ENCODE results near the gene SUGCT.

Gene SUGCT

DNA sequence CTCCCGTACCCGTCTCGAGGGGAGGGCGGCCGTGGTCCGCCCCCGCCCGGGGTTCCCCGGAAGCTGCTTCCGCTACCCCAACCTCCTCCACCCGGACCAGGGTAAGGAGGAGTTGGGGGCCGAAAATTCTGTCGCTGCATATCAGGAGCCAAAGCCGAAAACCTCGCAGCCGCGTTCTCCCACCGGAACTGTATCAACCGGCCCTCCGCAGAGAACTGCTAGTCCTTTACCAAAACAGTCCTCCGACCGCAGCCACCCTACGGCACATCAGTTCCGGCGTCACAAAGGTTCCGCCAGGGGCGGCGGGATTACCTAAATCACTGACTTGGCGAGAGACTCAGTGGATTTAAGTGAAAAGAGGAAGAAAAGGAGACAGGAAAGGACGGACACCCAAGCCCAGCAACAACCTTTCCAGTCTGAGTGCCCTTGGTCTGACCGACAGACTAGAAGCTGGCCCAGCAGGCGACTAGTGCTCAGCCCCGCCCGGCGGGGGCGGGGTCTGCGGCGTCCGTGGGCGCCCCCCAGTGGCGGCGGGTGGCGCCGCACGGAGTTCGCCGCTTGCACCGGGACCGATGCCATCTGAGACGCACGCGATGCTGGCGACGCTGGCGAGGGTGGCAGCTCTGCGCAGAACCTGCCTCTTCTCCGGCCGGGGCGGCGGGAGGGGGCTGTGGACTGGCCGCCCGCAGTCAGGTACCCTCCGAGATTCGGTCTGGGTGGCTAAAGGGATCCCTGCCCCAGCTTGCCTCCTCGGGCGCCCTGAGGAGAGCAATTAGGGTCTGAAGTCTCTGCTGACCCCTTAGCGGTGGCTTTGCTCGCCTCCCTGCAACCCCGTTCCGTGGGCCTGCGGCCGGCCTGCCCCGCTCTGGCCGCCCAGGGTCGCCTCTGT lies at the start of gene SUGCT, which contains the start of gene MPLKIP (continued):
- TF ChIP-seq, protein P1, sequence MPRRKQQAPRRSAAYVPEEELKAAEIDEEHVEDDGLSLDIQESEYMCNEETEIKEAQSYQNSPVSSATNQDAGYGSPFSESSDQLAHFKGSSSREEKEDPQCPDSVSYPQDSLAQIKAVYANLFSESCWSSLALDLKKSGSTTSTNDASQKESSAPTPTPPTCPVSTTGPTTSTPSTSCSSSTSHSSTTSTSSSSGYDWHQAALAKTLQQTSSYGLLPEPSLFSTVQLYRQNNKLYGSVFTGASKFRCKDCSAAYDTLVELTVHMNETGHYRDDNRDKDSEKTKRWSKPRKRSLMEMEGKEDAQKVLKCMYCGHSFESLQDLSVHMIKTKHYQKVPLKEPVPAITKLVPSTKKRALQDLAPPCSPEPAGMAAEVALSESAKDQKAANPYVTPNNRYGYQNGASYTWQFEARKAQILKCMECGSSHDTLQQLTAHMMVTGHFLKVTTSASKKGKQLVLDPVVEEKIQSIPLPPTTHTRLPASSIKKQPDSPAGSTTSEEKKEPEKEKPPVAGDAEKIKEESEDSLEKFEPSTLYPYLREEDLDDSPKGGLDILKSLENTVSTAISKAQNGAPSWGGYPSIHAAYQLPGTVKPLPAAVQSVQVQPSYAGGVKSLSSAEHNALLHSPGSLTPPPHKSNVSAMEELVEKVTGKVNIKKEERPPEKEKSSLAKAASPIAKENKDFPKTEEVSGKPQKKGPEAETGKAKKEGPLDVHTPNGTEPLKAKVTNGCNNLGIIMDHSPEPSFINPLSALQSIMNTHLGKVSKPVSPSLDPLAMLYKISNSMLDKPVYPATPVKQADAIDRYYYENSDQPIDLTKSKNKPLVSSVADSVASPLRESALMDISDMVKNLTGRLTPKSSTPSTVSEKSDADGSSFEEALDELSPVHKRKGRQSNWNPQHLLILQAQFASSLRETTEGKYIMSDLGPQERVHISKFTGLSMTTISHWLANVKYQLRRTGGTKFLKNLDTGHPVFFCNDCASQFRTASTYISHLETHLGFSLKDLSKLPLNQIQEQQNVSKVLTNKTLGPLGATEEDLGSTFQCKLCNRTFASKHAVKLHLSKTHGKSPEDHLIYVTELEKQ (tag by site-specific recombination; IDR thresholded peaks at IDR 0.05; ENCODE audit: borderline replicate concordance) = no peak
- TF ChIP-seq, protein P2, sequence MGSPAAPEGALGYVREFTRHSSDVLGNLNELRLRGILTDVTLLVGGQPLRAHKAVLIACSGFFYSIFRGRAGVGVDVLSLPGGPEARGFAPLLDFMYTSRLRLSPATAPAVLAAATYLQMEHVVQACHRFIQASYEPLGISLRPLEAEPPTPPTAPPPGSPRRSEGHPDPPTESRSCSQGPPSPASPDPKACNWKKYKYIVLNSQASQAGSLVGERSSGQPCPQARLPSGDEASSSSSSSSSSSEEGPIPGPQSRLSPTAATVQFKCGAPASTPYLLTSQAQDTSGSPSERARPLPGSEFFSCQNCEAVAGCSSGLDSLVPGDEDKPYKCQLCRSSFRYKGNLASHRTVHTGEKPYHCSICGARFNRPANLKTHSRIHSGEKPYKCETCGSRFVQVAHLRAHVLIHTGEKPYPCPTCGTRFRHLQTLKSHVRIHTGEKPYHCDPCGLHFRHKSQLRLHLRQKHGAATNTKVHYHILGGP (tag by site-specific recombination; IDR thresholded peaks at IDR 0.05) = no peak
- no peak for TF ChIP-seq ZNF132 (tag by site-specific recombination; IDR thresholded peaks at IDR 0.05; ENCODE audit: borderline replicate concordance)
- 0 out of 2 replicates have a peak, but pooled peaks have one; percentile 70 for TF ChIP-seq ZNF184 (tag by site-specific recombination; IDR thresholded peaks at IDR 0.05)
- peak; percentile 92 for TF ChIP-seq KLF7 (tag by site-specific recombination; IDR thresholded peaks at IDR 0.05; ENCODE audit: borderline replicate concordance)
- TF ChIP-seq SP7 (tag by site-specific recombination; IDR thresholded peaks at IDR 0.05) = peak; percentile 86
- TF ChIP-seq ZNF292 (tag by site-specific recombination; IDR thresholded peaks at IDR 0.05; ENCODE audit: borderline replicate concordance, low read depth) = no peak
- no peak for TF ChIP-seq ZNF221 (tag by site-specific recombination; IDR thresholded peaks at IDR 0.05; ENCODE audit: borderline replicate concordance)
- TF ChIP-seq ZNF266 (tag by site-specific recombination; IDR thresholded peaks at IDR 0.05; ENCODE audit: low read depth) = no peak
- TF ChIP-seq, protein P3, sequence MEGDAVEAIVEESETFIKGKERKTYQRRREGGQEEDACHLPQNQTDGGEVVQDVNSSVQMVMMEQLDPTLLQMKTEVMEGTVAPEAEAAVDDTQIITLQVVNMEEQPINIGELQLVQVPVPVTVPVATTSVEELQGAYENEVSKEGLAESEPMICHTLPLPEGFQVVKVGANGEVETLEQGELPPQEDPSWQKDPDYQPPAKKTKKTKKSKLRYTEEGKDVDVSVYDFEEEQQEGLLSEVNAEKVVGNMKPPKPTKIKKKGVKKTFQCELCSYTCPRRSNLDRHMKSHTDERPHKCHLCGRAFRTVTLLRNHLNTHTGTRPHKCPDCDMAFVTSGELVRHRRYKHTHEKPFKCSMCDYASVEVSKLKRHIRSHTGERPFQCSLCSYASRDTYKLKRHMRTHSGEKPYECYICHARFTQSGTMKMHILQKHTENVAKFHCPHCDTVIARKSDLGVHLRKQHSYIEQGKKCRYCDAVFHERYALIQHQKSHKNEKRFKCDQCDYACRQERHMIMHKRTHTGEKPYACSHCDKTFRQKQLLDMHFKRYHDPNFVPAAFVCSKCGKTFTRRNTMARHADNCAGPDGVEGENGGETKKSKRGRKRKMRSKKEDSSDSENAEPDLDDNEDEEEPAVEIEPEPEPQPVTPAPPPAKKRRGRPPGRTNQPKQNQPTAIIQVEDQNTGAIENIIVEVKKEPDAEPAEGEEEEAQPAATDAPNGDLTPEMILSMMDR (tag by site-specific recombination; IDR thresholded peaks at IDR 0.05) = peak; percentile 82
- no peak for TF ChIP-seq ZNF202 (tag by site-specific recombination; IDR thresholded peaks at IDR 0.05; ENCODE audit: borderline replicate concordance)
- TF ChIP-seq PRDM1 (tag by site-specific recombination; IDR thresholded peaks at IDR 0.05) = no peak
- TF ChIP-seq ZXDB (tag by site-specific recombination; IDR thresholded peaks at IDR 0.05) = peak; percentile 90
- no peak for TF ChIP-seq WT1 (tag by site-specific recombination; IDR thresholded peaks at IDR 0.05)
- no peak for TF ChIP-seq ZNF473 (tag by site-specific recombination; IDR thresholded peaks at IDR 0.05)
- no peak for TF ChIP-seq ZNF701 (tag by site-specific recombination; IDR thresholded peaks at IDR 0.05)
- no peak for TF ChIP-seq TCF7L2 (IDR thresholded peaks at IDR 0.05; ENCODE audit: borderline replicate concordance, low read depth, low read length)
- peak; percentile 61 for TF ChIP-seq SP2 (tag by site-specific recombination; IDR thresholded peaks at IDR 0.05)
- no peak for TF ChIP-seq ZNF792 (tag by site-specific recombination; IDR thresholded peaks at IDR 0.05)
- peak; percentile 89 for TF ChIP-seq ZNF335 (tag by site-specific recombination; conservative IDR thresholded peaks at IDR 0.05)
- no peak for TF ChIP-seq ZNF354C (tag by site-specific recombination; IDR thresholded peaks at IDR 0.05; ENCODE audit: borderline replicate concordance, low read depth)
- 0 out of 2 replicates have a peak, but pooled peaks have one; percentile 20 for TF ChIP-seq ZNF654 (tag by site-specific recombination; IDR thresholded peaks at IDR 0.05; ENCODE audit: low read depth)
- no peak for TF ChIP-seq GFI1B (tag by site-specific recombination; IDR thresholded peaks at IDR 0.05)
- TF ChIP-seq ZNF561 (tag by site-specific recombination; IDR thresholded peaks at IDR 0.05; ENCODE audit: borderline replicate concordance) = peak; percentile 69; the same call in 1 of the 2 replicates
- no peak for TF ChIP-seq ZNF768 (tag by site-specific recombination; IDR thresholded peaks at IDR 0.05)
- TF ChIP-seq, protein P4, sequence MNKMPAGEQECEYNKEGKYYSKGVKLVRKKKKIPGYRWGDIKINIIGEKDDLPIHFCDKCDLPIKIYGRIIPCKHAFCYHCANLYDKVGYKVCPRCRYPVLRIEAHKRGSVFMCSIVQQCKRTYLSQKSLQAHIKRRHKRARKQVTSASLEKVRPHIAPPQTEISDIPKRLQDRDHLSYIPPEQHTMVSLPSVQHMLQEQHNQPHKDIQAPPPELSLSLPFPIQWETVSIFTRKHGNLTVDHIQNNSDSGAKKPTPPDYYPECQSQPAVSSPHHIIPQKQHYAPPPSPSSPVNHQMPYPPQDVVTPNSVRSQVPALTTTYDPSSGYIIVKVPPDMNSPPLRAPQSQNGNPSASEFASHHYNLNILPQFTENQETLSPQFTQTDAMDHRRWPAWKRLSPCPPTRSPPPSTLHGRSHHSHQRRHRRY (tag by site-specific recombination; IDR thresholded peaks at IDR 0.05) = no peak
- no peak for TF ChIP-seq ZNF155 (tag by site-specific recombination; IDR thresholded peaks at IDR 0.05)
- TF ChIP-seq ZNF776 (tag by site-specific recombination; IDR thresholded peaks at IDR 0.05; ENCODE audit: borderline replicate concordance) = no peak
- TF ChIP-seq YY1 (tag by site-specific recombination; IDR thresholded peaks at IDR 0.05) = peak; percentile 60; the same call in 1 of the 2 replicates
- no peak for TF ChIP-seq ZNF174 (tag by site-specific recombination; IDR thresholded peaks at IDR 0.05)
- TF ChIP-seq ZNF404 (tag by site-specific recombination; IDR thresholded peaks at IDR 0.05) = no peak
- TF ChIP-seq ZNF214 (tag by site-specific recombination; IDR thresholded peaks at IDR 0.05; ENCODE audit: borderline replicate concordance) = no peak

Measured in HEK293 (cell line).